Cardiac muscle cell (in vitro differentiated cells and primary cell): ENCODE results near the gene EFHD1. TPM values are rescaled to one million over a fixed set of nuclear protein-coding genes. Genes with fewer than 3 reads are reported as not detected.

Experiments
- DNase-seq, 2 donors: peaks; one replicate each; pipeline versions ENCODE4 v3.0.0 to v3.0.0-alpha.2; 2010 to 2017; ENCODE audit warnings: low read depth in 1 of 2, low spot score in 1 of 2
- H3K27ac ChIP-seq: fragments of 200-600 bp; sonication (generic); 2 replicates; pipeline ENCODE4 v1.5.1; 2016
- H3K27me3 ChIP-seq: fragments of 200-600 bp; sonication (generic); 2 replicates; pipeline ENCODE4 v1.6.0; 2016; ENCODE audit warnings: control low read depth
- H3K36me3 ChIP-seq: fragments of 200-600 bp; sonication (generic); 2 replicates; pipeline ENCODE4 v1.5.1; 2016; ENCODE audit warnings: control low read depth
- H3K4me1 ChIP-seq: fragments of 200-600 bp; sonication (generic); 2 replicates; pipeline ENCODE4 v1.8.1; 2017; ENCODE audit warnings: low read depth, mild to moderate bottlenecking, mixed run types
- H3K4me3 ChIP-seq: fragments of 200-600 bp; sonication (generic); 2 replicates; pipeline ENCODE4 v1.5.1; 2016; ENCODE audit warnings: mild to moderate bottlenecking
- H3K9me3 ChIP-seq: fragments of 200-600 bp; sonication (generic); 2 replicates; pipeline ENCODE4 v1.5.1; 2017; ENCODE audit warnings: low read depth, mild to moderate bottlenecking, control low read depth
- polyA plus RNA-seq: library from polyadenylated mRNA; unstranded; fragments of >200 nt; fragmentation: Nextera tagmentation; extraction: Ambion mirVana; gene quantifications from 2 replicates; pipeline ENCODE4 v1.2.1, GENCODE V29; 2016
- total RNA-seq: library from RNA; depleted of rRNA; stranded (reverse); fragments of >200 nt; gene quantifications from 2 replicates; pipeline ENCODE4 v1.2.3, GENCODE V29; 2016
- TF ChIP-seq, protein P1 (sequence below): IDR thresholded peaks from 2 replicates; pipeline ENCODE4 v1.5.1; 2012; ENCODE audit warnings: low read depth, mild to moderate bottlenecking, low read length

EFHD1 gene
- total and polyA plus RNA-seq, 2 experiments from 2014 or later, result 8.0 to 12.4 TPM

DNA sequence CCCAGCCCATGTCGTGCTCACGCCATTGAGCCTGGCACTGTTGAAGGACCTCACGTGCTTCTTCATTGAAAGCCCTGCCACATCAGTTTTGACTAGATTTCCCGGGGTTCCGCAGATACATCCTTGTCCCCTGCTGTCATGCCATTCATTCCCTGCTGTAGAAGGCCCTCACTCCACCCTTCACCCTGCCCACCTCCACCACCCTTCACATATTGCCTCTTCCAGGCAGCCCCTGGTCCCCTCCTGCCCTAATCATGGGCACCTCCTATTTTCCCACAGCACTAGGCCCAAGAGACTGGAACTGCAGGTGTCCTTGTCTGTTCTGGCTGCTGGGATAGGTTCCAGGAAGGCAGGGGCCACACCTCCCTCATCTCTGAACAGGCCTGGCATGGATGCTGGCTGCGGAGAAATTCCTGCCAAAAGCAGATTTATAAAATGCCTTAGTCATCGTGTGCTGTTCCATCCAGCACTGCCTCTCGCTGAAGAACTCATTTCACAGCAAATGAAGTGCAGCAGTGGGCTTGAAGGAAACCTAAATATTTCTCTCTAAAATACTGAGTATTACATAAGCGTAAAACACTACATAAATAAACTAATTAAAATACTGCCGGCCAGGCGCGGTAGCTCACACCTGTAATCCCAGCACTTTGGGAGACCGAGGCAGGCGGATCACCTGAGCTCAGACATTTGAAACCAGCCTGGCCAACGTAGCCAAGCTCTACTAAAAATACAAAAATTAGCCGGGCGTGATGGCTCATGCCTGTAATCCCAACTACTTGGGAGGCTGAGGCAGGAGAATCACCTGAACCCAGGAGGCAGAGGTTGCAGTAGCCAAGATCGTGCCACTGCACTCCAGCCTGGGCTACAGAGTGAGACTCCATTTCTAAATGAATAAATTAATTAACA is 44.5 kb upstream of the EFHD1 start:
- peak in 1 of 2 donors; percentile 77 for DNase-seq
- no peak overlapping the region for H3K27ac ChIP-seq
- no peaks in the 10 kb centered on the region for H3K36me3 ChIP-seq
- H3K27me3 ChIP-seq, result no peaks in the 10 kb centered on the region
- no peaks in the 10 kb centered on the region for H3K9me3 ChIP-seq
- TF ChIP-seq, protein P1, sequence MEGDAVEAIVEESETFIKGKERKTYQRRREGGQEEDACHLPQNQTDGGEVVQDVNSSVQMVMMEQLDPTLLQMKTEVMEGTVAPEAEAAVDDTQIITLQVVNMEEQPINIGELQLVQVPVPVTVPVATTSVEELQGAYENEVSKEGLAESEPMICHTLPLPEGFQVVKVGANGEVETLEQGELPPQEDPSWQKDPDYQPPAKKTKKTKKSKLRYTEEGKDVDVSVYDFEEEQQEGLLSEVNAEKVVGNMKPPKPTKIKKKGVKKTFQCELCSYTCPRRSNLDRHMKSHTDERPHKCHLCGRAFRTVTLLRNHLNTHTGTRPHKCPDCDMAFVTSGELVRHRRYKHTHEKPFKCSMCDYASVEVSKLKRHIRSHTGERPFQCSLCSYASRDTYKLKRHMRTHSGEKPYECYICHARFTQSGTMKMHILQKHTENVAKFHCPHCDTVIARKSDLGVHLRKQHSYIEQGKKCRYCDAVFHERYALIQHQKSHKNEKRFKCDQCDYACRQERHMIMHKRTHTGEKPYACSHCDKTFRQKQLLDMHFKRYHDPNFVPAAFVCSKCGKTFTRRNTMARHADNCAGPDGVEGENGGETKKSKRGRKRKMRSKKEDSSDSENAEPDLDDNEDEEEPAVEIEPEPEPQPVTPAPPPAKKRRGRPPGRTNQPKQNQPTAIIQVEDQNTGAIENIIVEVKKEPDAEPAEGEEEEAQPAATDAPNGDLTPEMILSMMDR, result no peak
- no peaks in the 10 kb centered on the region for H3K4me1 ChIP-seq
- no peak overlapping the region for H3K4me3 ChIP-seq

DNA sequence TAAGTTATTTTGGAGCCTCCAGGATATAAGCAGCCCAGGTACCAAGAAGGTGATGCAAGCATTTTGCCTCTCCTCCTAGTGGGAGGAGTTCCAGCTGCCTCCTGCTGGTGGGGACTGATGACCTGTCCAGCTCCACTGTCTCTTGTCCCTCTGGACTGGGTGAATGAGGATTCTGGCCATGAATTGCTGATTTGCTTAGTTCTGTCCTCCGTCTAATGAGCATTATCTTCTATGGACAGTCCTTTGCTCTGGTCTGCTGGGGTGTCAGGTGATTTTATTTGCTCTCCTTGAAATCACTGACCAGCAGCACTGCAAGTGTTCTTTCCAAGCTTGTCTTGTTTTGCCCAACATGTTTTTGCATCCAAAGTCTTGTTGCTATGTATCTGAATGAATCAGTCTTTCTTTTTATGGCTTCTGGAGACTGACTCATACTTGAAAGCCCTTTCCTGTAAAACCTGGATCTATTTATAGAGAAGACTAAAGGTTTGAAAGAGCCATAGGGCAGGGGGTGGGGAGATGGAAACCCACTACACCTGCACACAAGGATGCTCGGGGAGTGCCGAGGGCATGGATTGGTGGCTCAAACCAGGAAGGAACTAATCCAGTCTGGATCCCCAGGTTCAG is 40.5 kb upstream of the EFHD1 start:
- Histone ChIP-seq H3K4me1 (no peaks in the 10 kb centered on the region), H3K27me3 (no peaks in the 10 kb centered on the region), H3K27ac (no peak overlapping the region), H3K4me3 (no peak overlapping the region), H3K36me3 (no peaks in the 10 kb centered on the region), H3K9me3 (no peaks in the 10 kb centered on the region)
- peak in 1 of 2 donors; percentile 56 for DNase-seq
- TF ChIP-seq, protein P1, result no peak

DNA sequence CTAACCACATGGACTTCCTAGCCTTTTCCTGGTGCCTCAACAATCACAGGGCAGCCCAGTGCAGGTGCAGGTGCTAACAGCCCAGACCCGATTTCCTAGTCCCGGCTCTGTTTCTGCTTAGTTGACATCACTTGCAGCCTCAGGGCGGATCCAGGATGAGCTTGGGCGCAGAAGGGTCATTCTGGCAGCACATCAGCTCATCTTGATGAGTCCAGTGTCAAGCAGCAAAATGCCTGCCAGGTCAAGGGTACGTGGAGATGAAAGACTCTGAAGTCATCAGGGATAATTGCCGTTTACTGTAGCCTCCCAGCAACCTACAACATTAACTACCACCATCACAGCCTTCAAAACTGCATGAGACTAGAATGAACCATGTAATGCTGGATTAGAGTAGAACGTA is 39.4 kb upstream of the EFHD1 start:
- Histone ChIP-seq H3K9me3 (no peaks in the 10 kb centered on the region), H3K4me3 (no peak overlapping the region), H3K36me3 (no peaks in the 10 kb centered on the region), H3K4me1 (no peaks in the 10 kb centered on the region), H3K27me3 (no peaks in the 10 kb centered on the region), H3K27ac (no peak overlapping the region)
- TF ChIP-seq, protein P1, result no peak
- no peak for DNase-seq

DNA sequence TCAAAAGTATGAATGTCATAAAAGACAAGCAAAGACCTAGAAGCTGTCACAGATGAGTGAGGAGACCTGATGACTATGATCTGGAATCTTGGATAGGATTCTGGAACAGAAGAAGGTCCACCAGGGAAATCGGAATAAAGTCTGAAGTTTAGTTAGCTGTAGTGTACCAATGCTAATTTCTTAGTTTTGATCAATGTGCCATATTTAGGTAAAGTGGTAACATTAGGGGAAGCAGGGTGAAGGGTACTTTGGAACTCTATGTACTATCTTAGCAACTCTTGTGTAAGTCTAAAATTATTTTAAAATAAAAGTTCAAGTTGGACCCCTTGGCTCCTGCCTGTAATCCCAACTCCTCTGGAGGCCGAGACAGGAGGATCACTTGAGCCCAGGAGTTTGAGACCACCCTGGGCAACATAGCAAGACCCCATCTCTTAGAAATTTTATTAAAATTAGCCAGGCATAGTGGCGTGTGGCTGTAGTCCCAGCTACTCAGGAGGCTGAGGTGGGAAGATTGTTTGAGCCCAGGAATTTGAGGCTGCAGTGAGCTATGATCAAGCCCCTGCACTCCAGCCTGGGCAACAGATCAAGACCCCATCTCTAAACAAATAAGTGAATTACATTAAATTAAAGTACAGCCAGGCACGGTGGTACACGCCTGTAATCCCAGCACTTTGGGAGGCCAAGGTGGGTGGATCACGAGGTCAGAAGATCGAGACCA is 35.9 kb upstream of the EFHD1 start:
- no peaks in the 10 kb centered on the region for H3K36me3 ChIP-seq
- H3K4me3 ChIP-seq, result no peak overlapping the region
- H3K9me3 ChIP-seq, result no peaks in the 10 kb centered on the region
- TF ChIP-seq, protein P1, result no peak
- H3K27me3 ChIP-seq, result no peaks in the 10 kb centered on the region
- DNase-seq, result no peak
- H3K4me1 ChIP-seq, result no peaks in the 10 kb centered on the region
- H3K27ac ChIP-seq, result no peak overlapping the region

DNA sequence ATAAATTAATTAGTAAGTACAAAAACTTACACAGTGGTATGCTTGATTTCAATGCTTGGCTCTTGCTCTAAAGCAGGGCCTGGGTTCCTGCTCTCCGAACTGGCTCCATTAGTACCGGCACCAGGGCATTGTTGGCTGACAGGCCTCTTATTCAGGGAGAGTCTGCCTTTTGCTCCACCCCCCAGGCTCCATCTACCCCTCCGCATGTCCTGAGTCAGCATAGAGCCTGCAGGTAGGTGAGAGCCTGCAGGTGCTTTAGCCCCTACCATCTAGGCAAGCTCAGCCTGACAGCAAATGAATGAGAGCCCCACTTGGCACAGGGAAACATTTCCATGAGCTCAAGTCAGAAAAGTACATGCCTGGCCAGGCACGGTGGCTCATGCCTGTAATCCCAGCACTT is 35.1 kb upstream of the EFHD1 start:
- TF ChIP-seq, protein P1, result no peak
- Histone ChIP-seq H3K4me1 (no peaks in the 10 kb centered on the region), H3K27ac (no peak overlapping the region), H3K4me3 (no peak overlapping the region), H3K27me3 (no peaks in the 10 kb centered on the region), H3K36me3 (no peaks in the 10 kb centered on the region), H3K9me3 (no peaks in the 10 kb centered on the region)
- DNase-seq, result no peak
